ELR (cell line): ENCODE results near the gene CT45A3.
"Not testable (repeated sequence)": the region's sequence is repeated elsewhere in the genome, so short reads cannot be mapped to it uniquely, and the experiment has no call there.

Source experiments
- DNase-seq: peaks from one replicate; pipeline ENCODE4 v3.0.0-alpha.2; 2015; ENCODE audit warnings: low read depth

CT45A3 gene

GRCh38 chrX:135768091-135768490 lies at the start of gene CT45A3:
Gene CT45A3, minus strand, starts transcription at chrX:135768191. Its CDS starts 3,747 bp downstream, at chrX:135764444.
- not testable (repeated sequence) for DNase-seq

- DNase-seq = not testable (repeated sequence)
These were observed 34.7 kb upstream of the CT45A3 start, which contains the start of gene CT45A6 for GRCh38 chrX:135802687-135803086. Gene CT45A6, minus strand, starts transcription at chrX:135802787. Its CDS starts 3,794 bp downstream, at chrX:135798993.

GRCh38 chrX:135785403-135785802 lies 17.4 kb upstream of the CT45A3 start, which contains the start of gene CT45A5:
Gene CT45A5, minus strand, starts transcription at chrX:135785503. Its CDS starts 3,774 bp downstream, at chrX:135781729.
- DNase-seq = not testable (repeated sequence)

- DNase-seq = not testable (repeated sequence)
These were observed 23.3 kb downstream of the CT45A3 start for GRCh38 chrX:135744739-135745138.

- DNase-seq = no peak
These were observed 26.7 kb downstream of the CT45A3 start for GRCh38 chrX:135741192-135741715.

- DNase-seq = peak; percentile 46
These were observed 27.3 kb downstream of the CT45A3 start for GRCh38 chrX:135740681-135741149.

GRCh38 chrX:135737366-135738071 lies 30.5 kb downstream of the CT45A3 start:
- peak; percentile 19 for DNase-seq

GRCh38 chrX:135734666-135735065 lies 33.3 kb downstream of the CT45A3 start:
- not testable (repeated sequence) for DNase-seq

GRCh38 chrX:135713795-135714194 lies 54.2 kb downstream of the CT45A3 start:
- no peak for DNase-seq

- DNase-seq = not testable (repeated sequence)
These were observed 54.8 kb downstream of the CT45A3 start, which contains the start of gene CT45A1 for GRCh38 chrX:135713183-135713689. Gene CT45A1, plus strand, starts transcription at chrX:135713639. Its CDS starts 5,302 bp downstream, at chrX:135718941.
